H1 (cell line): Measurements from ENCODE around the gene PARD3. TPM values are rescaled to one million over a fixed set of nuclear protein-coding genes. Genes with fewer than 3 reads are reported as not detected.

Experiments
- CHD7 ChIP-seq: fragments of 300-600 bp; sonication (generic); IDR thresholded peaks from 2 replicates; pipeline ENCODE4 v1.7.1; 2012; ENCODE audit warnings: low read length, moderate library complexity, mild to moderate bottlenecking, inconsistent platforms; ENCODE audit not compliant: insufficient replicate concordance
- polyA plus RNA-seq, 7 experiments: library from polyadenylated mRNA; depleted of rRNA in 3 of 7; stranded (reverse) in 5 of 7; unstranded in 2 of 7; fragments of >200 nt in 5 of 7; fragments of 200-250 nt in 2 of 7; gene quantifications; 1 replicate in 5 of 7; 2 replicates in 1 of 7; 4 replicates in 1 of 7; pipeline versions ENCODE4 v1.2.1 to v1.2.3, GENCODE V29; 2011 to 2013; ENCODE audit warnings: missing spikeins in 2 of 7, mixed read lengths in 2 of 7
- total RNA-seq: library from RNA; stranded (reverse); fragmentation: NEBNext Ultra II Directional; extraction: Animal tissue kit (Norgen Biotek cat#: 25700); gene quantifications from 2 replicates; pipeline ENCODE4 v1.2.1, GENCODE V29; 2021

Gene PARD3
- total and polyA plus RNA-seq, 2 of the 8 experiments (the other 6 are each of a cell fraction or from before 2014, with no cell fraction given): 19.7 to 49.1 TPM

GRCh38 chr10:34256216-34256615 lies 558.9 kb downstream of the PARD3 start (continued):
- TF ChIP-seq CHD7: no peak
- TF ChIP-seq, all 59 proteins: peak for 0
